ENCODE measurements around the gene ZNF264.

ZNF264 gene

DNA sequence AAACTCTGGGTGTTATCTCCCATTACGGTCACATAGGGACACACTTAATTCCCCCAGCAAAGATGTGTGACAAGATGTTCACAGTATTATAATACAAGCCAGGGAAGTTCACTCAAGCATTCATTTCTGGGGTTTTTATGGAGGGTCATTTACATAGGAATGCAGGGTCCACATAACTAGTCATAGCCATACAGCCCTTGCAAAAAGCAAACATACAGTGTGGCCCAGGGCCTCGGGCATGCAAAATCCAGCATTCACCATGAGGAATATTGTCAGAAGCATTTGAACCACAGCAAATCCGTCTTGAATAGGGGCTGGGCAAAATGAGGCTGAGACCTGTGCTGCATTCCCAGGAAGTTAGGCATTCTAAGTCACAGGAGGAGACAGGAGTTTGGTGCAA, 76.0 kb downstream of the ZNF264 start:
- H3K27ac ChIP-seq (replicated peaks): no peak overlapping the region
- no peaks in the 10 kb centered on the region for H3K27me3 ChIP-seq (ENCODE audit: insufficient read depth, poor library complexity, severe bottlenecking)
- TF ChIP-seq GABPA (IDR thresholded peaks at IDR 0.05; ENCODE audit: low read depth) (no peak), REST (IDR thresholded peaks at IDR 0.05; ENCODE audit: insufficient replicate concordance, low read depth) (no peak), SPI1 (IDR thresholded peaks at IDR 0.05; ENCODE audit: borderline replicate concordance, low read depth) (no peak), CTCF (IDR thresholded peaks at IDR 0.05; ENCODE audit: insufficient read depth, low read length) (no peak), POLR2AphosphoS5 (IDR thresholded peaks at IDR 0.05; ENCODE audit: low read depth) (no peak)
- no peak for DNase-seq (ENCODE audit: low read depth in 1 of 2, low spot score in 1 of 2)
- H3K4me3 ChIP-seq (replicated peaks; ENCODE audit: insufficient read depth, low read length): no peak overlapping the region

GRCh38 chr19:57269515-57270250, 78.4 kb downstream of the ZNF264 start:
- no peak for TF ChIP-seq SPI1 (IDR thresholded peaks at IDR 0.05; ENCODE audit: borderline replicate concordance, low read depth)
- TF ChIP-seq REST (IDR thresholded peaks at IDR 0.05; ENCODE audit: insufficient replicate concordance, low read depth): no peak
- Histone ChIP-seq H3K27ac (replicated peaks) (no peak overlapping the region), H3K4me3 (replicated peaks; ENCODE audit: insufficient read depth, low read length) (no peak overlapping the region), H3K27me3 (ENCODE audit: insufficient read depth, poor library complexity, severe bottlenecking) (no peaks in the 10 kb centered on the region)
- no peak for DNase-seq (ENCODE audit: low read depth in 1 of 2, low spot score in 1 of 2)

DNA sequence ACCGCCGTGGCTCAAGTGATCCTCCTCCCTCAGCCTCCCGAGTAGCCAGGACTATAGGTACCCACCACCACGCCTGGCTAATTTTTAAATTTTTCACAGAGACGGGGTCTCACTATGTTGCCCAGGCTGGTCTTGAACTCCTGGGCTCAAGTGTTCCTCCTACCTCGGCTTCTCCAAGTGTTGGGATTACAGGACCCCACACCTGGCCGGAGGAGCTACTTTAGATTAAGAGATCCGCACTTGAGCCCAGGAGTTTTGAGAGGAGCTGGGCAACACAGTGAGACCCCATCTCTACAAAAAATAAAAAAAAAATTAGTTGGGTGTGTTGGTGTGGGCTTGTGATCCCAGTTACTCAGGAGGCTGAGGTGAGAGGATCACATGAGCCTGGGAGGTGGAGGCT, 80.0 kb downstream of the ZNF264 start:
- H3K4me3 ChIP-seq (replicated peaks; ENCODE audit: insufficient read depth, low read length): no peak overlapping the region
- no peak for TF ChIP-seq REST (IDR thresholded peaks at IDR 0.05; ENCODE audit: insufficient replicate concordance, low read depth)
- no peak for TF ChIP-seq CTCF (IDR thresholded peaks at IDR 0.05; ENCODE audit: insufficient read depth, low read length)
- TF ChIP-seq SPI1 (IDR thresholded peaks at IDR 0.05; ENCODE audit: borderline replicate concordance, low read depth): no peak
- TF ChIP-seq POLR2AphosphoS5 (IDR thresholded peaks at IDR 0.05; ENCODE audit: low read depth): no peak
- no peak for TF ChIP-seq GABPA (IDR thresholded peaks at IDR 0.05; ENCODE audit: low read depth)
- H3K27ac ChIP-seq (replicated peaks): no peak overlapping the region
- no peaks in the 10 kb centered on the region for H3K27me3 ChIP-seq (ENCODE audit: insufficient read depth, poor library complexity, severe bottlenecking)
- no peak for DNase-seq (ENCODE audit: low read depth in 1 of 2, low spot score in 1 of 2)
